Breast epithelium (tissue), 3 donors: ENCODE measurements around the gene CPNE9.

Experiments
- POLR2A ChIP-seq: fragments of 450-650 bp; IDR thresholded peaks from one replicate; pipeline ENCODE4 v1.6.1; 2016; ENCODE audit warnings: antibody characterized with exemption, mild to moderate bottlenecking, moderate library complexity
- TF ChIP-seq, protein P1 (sequence below), 3 donors: fragments of 450-650 bp; IDR thresholded peaks; one replicate each; pipeline ENCODE4 v1.5.1; 2016 to 2017; ENCODE audit warnings: antibody characterized with exemption in 3 of 3, mild to moderate bottlenecking in 3 of 3, moderate library complexity in 3 of 3

DNA sequence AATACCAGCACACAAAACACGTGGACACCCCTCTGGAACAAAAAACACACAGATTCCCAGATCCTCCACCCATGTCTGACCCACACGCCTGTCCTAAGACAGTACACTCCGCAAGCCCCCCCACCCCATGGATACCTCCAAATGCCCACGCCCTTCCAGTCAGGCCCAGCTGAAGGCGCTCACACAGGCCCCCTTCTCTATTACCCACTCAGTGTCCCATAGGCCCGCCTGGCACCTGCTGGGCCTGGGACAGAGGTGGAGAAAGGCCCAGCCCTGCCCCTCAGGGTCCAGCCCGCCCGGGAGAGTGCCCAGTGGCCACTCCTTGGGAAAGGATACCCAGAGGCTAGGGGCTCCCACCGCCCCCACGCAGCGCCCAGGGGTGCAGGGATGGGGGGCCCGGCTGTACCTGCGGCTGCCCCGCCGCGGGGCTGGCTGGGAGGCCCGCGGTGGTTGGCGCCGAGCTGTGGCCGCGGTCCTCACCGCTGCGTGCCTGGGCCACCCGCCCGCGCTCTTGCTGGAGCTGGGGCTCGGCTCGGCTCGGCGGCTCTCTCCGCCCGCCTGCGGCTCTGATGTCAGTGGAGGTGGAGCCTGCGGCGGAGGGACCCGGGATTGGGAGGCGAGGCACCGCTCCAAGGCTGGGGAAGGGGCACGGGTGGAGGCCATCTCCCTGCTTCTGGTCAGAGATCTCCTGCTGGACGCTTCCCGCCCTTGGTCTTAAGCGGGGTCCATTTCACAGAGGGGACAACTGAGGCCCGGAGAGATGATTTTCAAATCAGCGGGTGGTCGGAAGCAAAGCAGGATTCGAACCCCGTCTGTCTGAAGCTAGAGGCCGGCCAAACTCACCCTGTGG is 66.0 kb downstream of the CPNE9 start, which contains the start of gene CAMK1:
- TF ChIP-seq, protein P1, sequence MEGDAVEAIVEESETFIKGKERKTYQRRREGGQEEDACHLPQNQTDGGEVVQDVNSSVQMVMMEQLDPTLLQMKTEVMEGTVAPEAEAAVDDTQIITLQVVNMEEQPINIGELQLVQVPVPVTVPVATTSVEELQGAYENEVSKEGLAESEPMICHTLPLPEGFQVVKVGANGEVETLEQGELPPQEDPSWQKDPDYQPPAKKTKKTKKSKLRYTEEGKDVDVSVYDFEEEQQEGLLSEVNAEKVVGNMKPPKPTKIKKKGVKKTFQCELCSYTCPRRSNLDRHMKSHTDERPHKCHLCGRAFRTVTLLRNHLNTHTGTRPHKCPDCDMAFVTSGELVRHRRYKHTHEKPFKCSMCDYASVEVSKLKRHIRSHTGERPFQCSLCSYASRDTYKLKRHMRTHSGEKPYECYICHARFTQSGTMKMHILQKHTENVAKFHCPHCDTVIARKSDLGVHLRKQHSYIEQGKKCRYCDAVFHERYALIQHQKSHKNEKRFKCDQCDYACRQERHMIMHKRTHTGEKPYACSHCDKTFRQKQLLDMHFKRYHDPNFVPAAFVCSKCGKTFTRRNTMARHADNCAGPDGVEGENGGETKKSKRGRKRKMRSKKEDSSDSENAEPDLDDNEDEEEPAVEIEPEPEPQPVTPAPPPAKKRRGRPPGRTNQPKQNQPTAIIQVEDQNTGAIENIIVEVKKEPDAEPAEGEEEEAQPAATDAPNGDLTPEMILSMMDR (IDR thresholded peaks at IDR 0.05) = no peak
- no peak for TF ChIP-seq POLR2A
